Activated CD8-positive, alpha-beta T cell treated with anti-CD3 and anti-CD28 coated beads for 36 hours (primary cell): ENCODE data around the gene MARCHF3. TPM values are rescaled to one million over a fixed set of nuclear protein-coding genes. Genes with fewer than 3 reads are reported as not detected.

Experiments
- ATAC-seq: fragments of 200-7000 bp; cut with Tn5 transposase; one replicate; pipeline ENCODE4 v1.10.0; 2021; ENCODE audit warnings: mild to moderate bottlenecking, moderate library complexity
- CTCF ChIA-PET: fragments of 350-600 bp; sonication (Branson Sonifier 250); formaldehyde crosslinking; loops from one replicate; lab custom pipeline; 2021; ENCODE audit warnings: antibody characterized with exemption; lab: Charles Lee
- POLR2A ChIA-PET: fragments of 350-600 bp; sonication (Branson Sonifier 250); formaldehyde crosslinking; loops from one replicate; lab custom pipeline; 2021; ENCODE audit warnings: antibody characterized with exemption; lab: Charles Lee
- DNase-seq: peaks from one replicate; pipeline ENCODE4 v3.0.0-alpha.2; 2020
- H3K27ac Mint-ChIP-seq: one replicate; pipeline ENCODE4 v1.8.0; 2021; ENCODE audit warnings: mild to moderate bottlenecking, mixed read lengths
- H3K27me3 Mint-ChIP-seq: one replicate; pipeline ENCODE4 v1.8.0; 2021; ENCODE audit warnings: mixed read lengths
- H3K36me3 Mint-ChIP-seq: one replicate; pipeline ENCODE4 v1.8.0; 2021; ENCODE audit warnings: low read depth, mixed read lengths
- H3K4me1 Mint-ChIP-seq: one replicate; pipeline ENCODE4 v1.8.0; 2021; ENCODE audit warnings: low read depth, mixed read lengths
- H3K4me3 Mint-ChIP-seq: one replicate; pipeline ENCODE4 v1.8.0; 2021; ENCODE audit warnings: mild to moderate bottlenecking, moderate library complexity, mixed read lengths
- H3K9me3 Mint-ChIP-seq: one replicate; pipeline ENCODE4 v1.8.0; 2021; ENCODE audit warnings: mixed read lengths
- intact Hi-C: fragments of 100-400 bp; cut with micrococcal nuclease; formaldehyde crosslinking; loops from one replicate; pipeline ENCODE4 v1.10.0; 2022
- total RNA-seq, 2 experiments: library from RNA; stranded (reverse); gene quantifications; one replicate each; pipeline ENCODE4 v1.2.3, GENCODE V29; 2021
- TF ChIP-seq, protein P1 (sequence below): fragments of 200-600 bp; IDR thresholded peaks from one replicate; pipeline ENCODE4 v1.8.0; 2022; ENCODE audit warnings: antibody characterized with exemption, mild to moderate bottlenecking

Gene MARCHF3
- total RNA-seq, 2 experiments from 2014 or later = 6.1 TPM

DNA sequence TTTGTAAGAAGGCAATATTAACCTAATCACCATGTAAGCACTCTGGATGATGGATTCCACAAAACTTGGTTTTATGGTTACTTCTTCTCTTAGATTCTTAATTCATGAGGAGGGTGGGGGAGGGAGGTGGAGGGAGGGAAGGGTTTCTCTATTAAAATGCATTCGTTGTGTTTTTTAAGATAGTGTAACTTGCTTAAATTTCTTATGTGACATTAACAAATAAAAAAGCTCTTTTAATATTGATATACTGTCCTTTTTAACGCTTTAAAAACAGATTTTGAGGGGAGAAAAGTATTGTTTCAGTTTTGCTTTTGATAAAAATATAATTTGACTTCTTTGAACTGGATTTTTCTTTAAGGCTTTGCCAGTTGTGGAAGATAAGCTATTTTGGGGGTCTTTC, 193.6 kb downstream of the MARCHF3 start:
- no peaks in the 10 kb centered on the region for H3K9me3 Mint-ChIP-seq
- TF ChIP-seq, protein P1, sequence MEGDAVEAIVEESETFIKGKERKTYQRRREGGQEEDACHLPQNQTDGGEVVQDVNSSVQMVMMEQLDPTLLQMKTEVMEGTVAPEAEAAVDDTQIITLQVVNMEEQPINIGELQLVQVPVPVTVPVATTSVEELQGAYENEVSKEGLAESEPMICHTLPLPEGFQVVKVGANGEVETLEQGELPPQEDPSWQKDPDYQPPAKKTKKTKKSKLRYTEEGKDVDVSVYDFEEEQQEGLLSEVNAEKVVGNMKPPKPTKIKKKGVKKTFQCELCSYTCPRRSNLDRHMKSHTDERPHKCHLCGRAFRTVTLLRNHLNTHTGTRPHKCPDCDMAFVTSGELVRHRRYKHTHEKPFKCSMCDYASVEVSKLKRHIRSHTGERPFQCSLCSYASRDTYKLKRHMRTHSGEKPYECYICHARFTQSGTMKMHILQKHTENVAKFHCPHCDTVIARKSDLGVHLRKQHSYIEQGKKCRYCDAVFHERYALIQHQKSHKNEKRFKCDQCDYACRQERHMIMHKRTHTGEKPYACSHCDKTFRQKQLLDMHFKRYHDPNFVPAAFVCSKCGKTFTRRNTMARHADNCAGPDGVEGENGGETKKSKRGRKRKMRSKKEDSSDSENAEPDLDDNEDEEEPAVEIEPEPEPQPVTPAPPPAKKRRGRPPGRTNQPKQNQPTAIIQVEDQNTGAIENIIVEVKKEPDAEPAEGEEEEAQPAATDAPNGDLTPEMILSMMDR = no peak
- no peak overlapping the region for H3K27ac Mint-ChIP-seq
- DNase-seq (no peak), ATAC-seq (no peak)
- CTCF ChIA-PET = interaction anchor here (1.0 to 1.5 kb wide), 2 partner anchors 10 to 230 kb away, joined by 3 to 4 read pairs; no protein-coding TSS in a partner anchor
- H3K4me1 Mint-ChIP-seq = no peaks in the 10 kb centered on the region
- H3K27me3 Mint-ChIP-seq = no peaks in the 10 kb centered on the region
- intact Hi-C loops = no loop called here
- H3K36me3 Mint-ChIP-seq = peaks cover 47% of the 10 kb centered on the region
- POLR2A ChIA-PET = interaction anchor here (1.1 to 1.2 kb wide), 2 partner anchors 28 to 59 kb away, joined by 3 to 4 read pairs; partner anchors contain the start of gene LMNB1
- no peak overlapping the region for H3K4me3 Mint-ChIP-seq

DNA sequence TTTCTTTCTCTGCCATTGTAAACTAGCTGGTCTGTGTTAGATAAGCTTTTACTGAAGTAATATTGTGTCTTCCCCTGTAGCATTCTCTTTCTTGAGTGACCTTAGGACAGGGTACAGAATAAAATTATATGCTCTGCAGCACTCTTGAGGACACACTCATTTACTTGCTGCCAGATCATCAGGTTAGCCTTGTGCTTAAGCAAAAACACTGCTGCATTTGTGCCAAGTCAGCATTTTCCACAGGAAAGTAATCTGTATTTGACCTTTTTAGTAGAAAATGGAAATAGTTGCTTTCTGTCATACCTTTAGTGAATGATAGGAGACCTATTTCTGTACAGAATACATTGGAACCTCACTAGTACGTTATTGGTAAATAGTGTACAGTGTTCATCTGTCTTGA, 199.2 kb downstream of the MARCHF3 start:
- Mint-ChIP-seq H3K4me1 (peaks cover 4% of the 10 kb centered on the region), H3K4me3 (no peak overlapping the region), H3K27ac (peak overlapping the region; percentile 46), H3K27me3 (no peaks in the 10 kb centered on the region), H3K36me3 (peaks cover 64% of the 10 kb centered on the region), H3K9me3 (no peaks in the 10 kb centered on the region)
- TF ChIP-seq, protein P1 = no peak
- ATAC-seq = no peak
- ChIA-PET POLR2A (no interaction called here), CTCF (interaction anchor here (1.2 to 2.1 kb wide), 3 partner anchors 26 to 230 kb away, joined by 3 to 7 read pairs (median 3); partner anchors contain the start of gene PHAX)
- intact Hi-C loops = no loop called here
- no peak for DNase-seq

DNA sequence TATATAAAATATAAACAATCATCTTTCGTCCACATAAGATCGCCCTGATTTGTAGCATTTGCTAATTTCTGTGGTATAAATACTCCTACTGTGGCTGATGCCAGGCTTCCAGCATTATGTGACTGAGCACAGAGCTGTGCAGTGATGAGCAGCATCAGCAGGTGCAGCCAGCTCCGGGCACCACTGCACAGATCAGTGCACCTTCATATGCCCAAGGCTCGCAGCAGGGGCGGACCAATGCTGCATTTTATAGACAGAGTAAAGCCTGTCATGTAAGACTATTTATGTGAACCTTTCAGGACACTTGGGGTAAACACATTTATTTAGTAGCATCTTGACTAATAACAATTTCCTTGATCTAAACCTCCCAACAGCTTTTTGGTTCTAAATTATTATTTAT, 200.3 kb downstream of the MARCHF3 start:
- CTCF ChIA-PET = interaction anchor here (1.3 to 2.1 kb wide), 2 partner anchors 154 to 229 kb away, joined by 3 to 7 read pairs; partner anchors contain the start of gene PHAX
- intact Hi-C loops = no loop called here
- Mint-ChIP-seq H3K4me1 (peaks cover 4% of the 10 kb centered on the region), H3K27me3 (no peaks in the 10 kb centered on the region), H3K36me3 (peaks cover 67% of the 10 kb centered on the region), H3K27ac (no peak overlapping the region), H3K4me3 (no peak overlapping the region), H3K9me3 (no peaks in the 10 kb centered on the region)
- no peak for DNase-seq
- TF ChIP-seq, protein P1 = no peak
- no peak for ATAC-seq
- POLR2A ChIA-PET = interaction anchor here (0.8 to 1.6 kb wide), 2 partner anchors 13 to 52 kb away, joined by 3 to 5 read pairs; no protein-coding TSS in a partner anchor

DNA sequence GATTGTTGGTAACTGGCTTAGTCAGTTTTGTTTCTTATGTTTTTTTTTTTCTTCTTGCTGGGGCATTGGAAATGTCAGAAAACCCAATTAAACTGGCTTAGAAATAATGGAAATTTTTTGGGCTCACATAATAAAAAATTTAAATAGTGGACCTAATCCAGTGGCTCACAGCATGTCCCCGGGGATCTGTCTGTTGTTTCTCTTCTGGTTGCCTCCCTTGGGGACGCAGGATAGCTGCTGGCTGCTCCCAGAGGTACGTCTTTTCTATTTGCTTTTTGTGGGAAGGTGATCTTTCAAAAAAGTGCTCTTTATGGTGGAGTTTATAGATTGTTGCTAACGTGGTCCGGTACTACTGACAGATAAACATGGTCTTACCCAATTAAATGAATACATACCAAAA, 201.3 kb downstream of the MARCHF3 start:
- intact Hi-C loops = no loop called here
- CTCF ChIA-PET = interaction anchor here (1.0 to 2.1 kb wide), 2 partner anchors 26 to 228 kb away, joined by 3 to 7 read pairs; partner anchors contain the start of gene PHAX
- Mint-ChIP-seq H3K27me3 (no peaks in the 10 kb centered on the region), H3K9me3 (no peaks in the 10 kb centered on the region), H3K27ac (peak overlapping the region; percentile 25), H3K4me3 (no peak overlapping the region), H3K4me1 (peaks cover 4% of the 10 kb centered on the region), H3K36me3 (peaks cover 65% of the 10 kb centered on the region)
- ATAC-seq (no peak), DNase-seq (no peak)
- POLR2A ChIA-PET = interaction anchor here (1.6 kb wide), 1 partner anchor 51 kb away, joined by 5 read pairs; no protein-coding TSS in a partner anchor
- TF ChIP-seq, protein P1 = no peak

DNA sequence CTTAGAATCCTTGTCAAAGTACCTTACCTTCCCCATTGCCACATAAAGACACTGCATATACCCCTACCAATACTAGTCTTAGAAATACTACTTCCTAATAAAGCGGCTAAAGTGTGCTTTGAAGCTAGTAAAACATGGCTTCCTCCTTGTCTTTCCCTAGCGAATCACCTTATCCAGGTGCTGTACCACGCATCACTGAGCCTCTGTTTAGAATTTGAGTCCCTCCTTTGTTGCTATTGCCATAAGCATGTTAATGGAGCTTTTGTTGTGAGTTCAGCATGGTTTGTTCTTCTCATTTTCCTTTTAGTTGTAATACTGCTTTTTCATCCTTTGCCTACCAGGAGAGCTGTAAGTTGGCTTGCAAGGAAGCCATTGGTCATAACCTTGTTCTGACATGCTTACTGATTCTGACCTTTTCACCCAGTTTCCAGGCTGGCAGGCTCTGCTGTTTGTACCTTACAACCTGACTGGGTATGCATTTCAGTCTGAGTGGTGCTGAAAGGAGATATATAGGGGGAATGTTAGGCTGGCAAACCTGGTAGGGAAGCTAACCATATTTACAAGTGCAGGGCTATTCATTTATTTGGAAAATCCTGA, 203.6 kb downstream of the MARCHF3 start:
- intact Hi-C loops = no loop called here
- Mint-ChIP-seq H3K27me3 (no peaks in the 10 kb centered on the region), H3K27ac (no peak overlapping the region), H3K36me3 (peaks cover 70% of the 10 kb centered on the region), H3K4me3 (no peak overlapping the region), H3K4me1 (peaks cover 4% of the 10 kb centered on the region), H3K9me3 (no peaks in the 10 kb centered on the region)
- ChIA-PET CTCF (interaction anchor here (1.6 kb wide), 1 partner anchor 11 kb away, joined by 4 read pairs; no protein-coding TSS in a partner anchor), POLR2A (interaction anchor here (0.8 kb wide), 1 partner anchor 49 kb away, joined by 3 read pairs; no protein-coding TSS in a partner anchor)
- DNase-seq (no peak), ATAC-seq (no peak)
- TF ChIP-seq, protein P1 = no peak
